Measurements from ENCODE around the gene FBXO11. TPM values are rescaled to one million over a fixed set of nuclear protein-coding genes. Genes with fewer than 3 reads are reported as not detected.
"Not testable (repeated sequence)": the region's sequence is repeated elsewhere in the genome, so short reads cannot be mapped to it uniquely, and the experiment has no call there.

FBXO11 gene
- total RNA-seq, 1 donor from 2014 or later: 15.1 TPM

DNA sequence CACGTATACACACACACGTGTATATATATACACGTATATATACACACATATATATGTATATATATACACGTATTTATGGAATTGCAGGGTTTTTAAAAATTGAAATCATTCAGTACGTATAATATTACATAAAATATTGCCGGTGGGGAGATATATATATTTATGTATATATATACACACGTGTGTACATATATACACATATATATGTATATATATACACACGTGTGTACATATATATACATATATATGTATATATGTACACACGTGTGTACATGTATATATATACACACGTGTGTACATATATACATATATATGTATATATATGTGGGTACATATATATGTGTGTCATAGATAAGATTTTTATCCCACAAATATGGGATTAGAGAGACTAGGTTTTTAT is 5.4 kb downstream of the FBXO11 start:
- no peak for DNase-seq (ENCODE audit: low spot score in 2 of 2)
- Histone ChIP-seq H3K27ac (no peak overlapping the region), H3K9me3 (no peaks in the 10 kb centered on the region), H3K4me3 (no peak overlapping the region), H3K4me1 (peaks cover 0 to 22% of the 10 kb centered on the region in 2 donors), H3K36me3 (no peaks in the 10 kb centered on the region), H3K27me3 (no peaks in the 10 kb centered on the region)
- TF ChIP-seq, protein P1, sequence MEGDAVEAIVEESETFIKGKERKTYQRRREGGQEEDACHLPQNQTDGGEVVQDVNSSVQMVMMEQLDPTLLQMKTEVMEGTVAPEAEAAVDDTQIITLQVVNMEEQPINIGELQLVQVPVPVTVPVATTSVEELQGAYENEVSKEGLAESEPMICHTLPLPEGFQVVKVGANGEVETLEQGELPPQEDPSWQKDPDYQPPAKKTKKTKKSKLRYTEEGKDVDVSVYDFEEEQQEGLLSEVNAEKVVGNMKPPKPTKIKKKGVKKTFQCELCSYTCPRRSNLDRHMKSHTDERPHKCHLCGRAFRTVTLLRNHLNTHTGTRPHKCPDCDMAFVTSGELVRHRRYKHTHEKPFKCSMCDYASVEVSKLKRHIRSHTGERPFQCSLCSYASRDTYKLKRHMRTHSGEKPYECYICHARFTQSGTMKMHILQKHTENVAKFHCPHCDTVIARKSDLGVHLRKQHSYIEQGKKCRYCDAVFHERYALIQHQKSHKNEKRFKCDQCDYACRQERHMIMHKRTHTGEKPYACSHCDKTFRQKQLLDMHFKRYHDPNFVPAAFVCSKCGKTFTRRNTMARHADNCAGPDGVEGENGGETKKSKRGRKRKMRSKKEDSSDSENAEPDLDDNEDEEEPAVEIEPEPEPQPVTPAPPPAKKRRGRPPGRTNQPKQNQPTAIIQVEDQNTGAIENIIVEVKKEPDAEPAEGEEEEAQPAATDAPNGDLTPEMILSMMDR (IDR thresholded peaks at IDR 0.05): no peak
- intact Hi-C loops (cut with DNase I): no loop called here

DNA sequence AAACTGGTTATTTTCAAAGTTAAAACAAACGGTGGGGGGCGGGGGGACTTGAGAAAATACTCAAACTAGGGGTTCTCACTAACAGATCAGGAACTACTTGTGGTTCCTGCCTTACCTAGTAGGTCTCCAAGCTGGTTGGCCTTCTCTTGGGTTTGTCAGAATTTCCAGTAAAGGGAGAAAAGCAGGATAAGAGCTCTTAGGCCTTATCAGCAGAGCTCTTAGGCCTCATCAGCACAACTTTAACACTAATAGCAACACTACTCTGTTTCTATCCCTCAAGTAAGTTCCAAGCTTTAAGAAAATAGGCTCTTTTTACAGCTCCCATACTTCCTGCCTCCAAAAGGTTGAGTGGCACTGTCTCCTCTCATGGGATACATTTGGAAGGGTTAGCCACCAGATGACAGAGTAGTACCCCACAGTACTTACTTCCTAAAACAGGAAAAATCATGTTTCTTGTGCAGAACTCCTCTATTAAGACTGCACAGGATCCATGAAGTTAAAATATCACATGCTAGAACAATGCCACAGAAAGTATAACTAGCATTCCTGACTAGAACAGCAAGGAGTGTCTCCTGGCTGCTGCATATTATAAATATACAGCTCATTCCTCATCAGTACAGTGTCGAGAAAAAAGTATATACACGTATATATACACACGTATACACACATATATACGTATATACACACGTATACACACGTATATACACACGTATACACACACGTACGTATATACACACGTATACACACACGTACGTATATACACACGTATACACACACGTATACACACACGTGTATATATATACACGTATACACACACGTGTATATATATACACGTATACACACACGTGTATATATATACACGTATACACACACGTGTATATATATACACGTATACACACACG is 6.1 kb downstream of the FBXO11 start:
- no peak for DNase-seq (ENCODE audit: low spot score in 2 of 2)
- intact Hi-C loops (cut with DNase I): no loop called here
- Histone ChIP-seq H3K4me1 (peaks cover 0 to 22% of the 10 kb centered on the region in 2 donors), H3K4me3 (no peak overlapping the region), H3K9me3 (no peaks in the 10 kb centered on the region), H3K27me3 (no peaks in the 10 kb centered on the region), H3K27ac (peak overlapping the region; percentile 43 to 65), H3K36me3 (no peaks in the 10 kb centered on the region)
- TF ChIP-seq, protein P1 (IDR thresholded peaks at IDR 0.05): no peak

DNA sequence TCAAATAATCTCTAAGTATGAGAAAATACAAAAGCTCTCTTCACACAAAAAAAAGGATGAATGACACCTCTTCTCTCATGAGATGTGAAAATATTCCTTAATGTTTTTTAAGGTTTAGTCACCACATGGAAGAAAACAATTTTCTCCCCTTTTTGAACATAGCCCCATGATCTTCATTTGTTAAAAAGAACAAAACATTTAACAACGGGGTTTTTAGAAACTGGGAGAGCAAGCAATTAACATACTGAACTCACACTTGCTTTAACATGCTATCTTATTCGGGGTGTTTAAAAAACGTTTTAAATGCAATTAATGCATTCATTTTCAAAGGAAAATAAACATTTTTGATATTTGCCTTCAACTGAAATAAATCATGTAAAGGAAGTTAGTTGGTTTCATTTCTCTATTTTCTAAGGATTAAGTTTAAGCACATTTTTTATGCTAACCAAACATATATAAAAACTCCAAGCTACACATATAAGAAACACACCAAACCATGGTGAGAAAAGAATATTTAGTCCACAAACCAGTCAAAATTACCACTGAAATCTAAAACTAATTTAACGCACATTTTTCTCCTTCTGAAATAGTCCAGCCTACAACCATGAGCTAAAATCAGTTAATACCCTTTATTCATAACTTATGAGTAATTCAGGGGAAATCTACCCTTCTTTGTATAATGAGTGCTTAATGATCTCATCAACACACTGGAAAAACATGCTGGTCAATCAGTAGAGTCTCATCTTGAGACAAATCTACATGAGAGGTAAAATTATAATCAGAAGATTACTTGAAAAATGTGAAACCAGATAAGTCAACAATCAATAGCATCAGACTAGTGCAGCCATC is 8.2 kb downstream of the FBXO11 start:
- no peak for DNase-seq (ENCODE audit: low spot score in 2 of 2)
- Histone ChIP-seq H3K4me3 (no peak overlapping the region), H3K27ac (no peak overlapping the region), H3K36me3 (no peaks in the 10 kb centered on the region), H3K9me3 (no peaks in the 10 kb centered on the region), H3K4me1 (peaks cover 0 to 25% of the 10 kb centered on the region in 2 donors), H3K27me3 (no peaks in the 10 kb centered on the region)
- intact Hi-C loops (cut with DNase I): no loop called here
- TF ChIP-seq, protein P1 (IDR thresholded peaks at IDR 0.05): no peak

DNA sequence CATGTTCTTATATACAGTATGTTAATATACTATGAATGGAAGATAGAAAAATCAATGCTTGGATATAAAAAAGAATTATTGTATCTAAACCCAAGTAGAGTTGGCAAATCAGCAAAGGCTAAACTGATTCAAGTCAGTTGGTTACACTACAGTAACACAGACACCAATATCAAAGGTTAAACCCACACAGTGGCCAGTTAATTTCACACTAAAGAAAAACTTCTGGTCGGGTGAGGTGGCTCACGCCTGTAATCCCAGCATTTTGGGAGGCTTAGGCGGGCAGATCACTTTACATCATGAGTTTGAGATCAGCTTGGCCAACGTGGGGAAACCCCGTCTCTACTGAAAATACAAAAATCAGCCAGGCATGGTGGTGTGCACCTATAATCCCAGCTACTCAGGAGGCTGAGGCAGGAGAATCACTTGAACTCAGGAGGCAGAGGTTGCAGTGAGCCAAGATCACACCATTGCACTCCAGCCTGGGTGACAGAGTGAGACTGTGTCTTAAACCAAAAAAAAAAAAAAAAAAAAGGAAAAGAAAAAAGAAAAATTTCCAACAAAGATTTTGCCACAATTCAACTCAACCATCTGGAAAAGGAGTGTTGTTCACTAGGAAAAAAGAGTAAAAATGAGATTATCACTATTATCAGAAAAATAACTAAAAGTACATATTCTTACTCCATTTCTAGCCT is 9.0 kb downstream of the FBXO11 start:
- H3K27me3 ChIP-seq; intact Hi-C loops (cut with DNase I); H3K36me3 ChIP-seq; H3K9me3 ChIP-seq; DNase-seq (ENCODE audit: low spot score in 2 of 2); H3K4me3 ChIP-seq; H3K27ac ChIP-seq: not testable (repeated sequence)
- peaks cover 0 to 23% of the 10 kb centered on the region in 2 donors for H3K4me1 ChIP-seq

DNA sequence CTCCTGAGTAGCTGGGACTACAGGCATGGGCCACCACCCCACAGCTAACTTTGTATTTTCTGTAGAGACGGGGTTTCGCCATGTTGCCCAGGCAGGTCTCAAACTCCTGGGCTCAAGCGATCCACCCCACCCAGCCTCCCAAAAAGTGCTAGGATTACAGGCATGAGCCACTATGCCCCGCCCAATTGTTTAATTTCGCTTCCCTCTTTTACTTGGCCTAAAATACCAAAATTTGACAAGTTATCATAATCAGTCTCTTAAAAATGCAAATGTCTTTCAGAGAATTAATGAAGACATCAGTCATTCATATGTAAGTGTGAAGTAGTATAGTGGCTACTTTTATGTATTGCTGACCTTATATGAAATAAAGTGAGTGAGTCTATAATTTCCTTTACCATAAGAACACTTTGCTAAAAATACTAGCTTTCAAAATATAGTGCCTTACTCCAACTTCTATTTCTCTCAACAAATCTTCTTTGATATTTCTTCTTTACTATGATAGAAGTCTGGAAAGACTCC is 9.8 kb downstream of the FBXO11 start:
- peaks cover 0 to 22% of the 10 kb centered on the region in 2 donors for H3K4me1 ChIP-seq
- no peaks in the 10 kb centered on the region for H3K9me3 ChIP-seq
- DNase-seq (ENCODE audit: low spot score in 2 of 2): no peak
- no peak overlapping the region for H3K27ac ChIP-seq
- H3K4me3 ChIP-seq: no peak overlapping the region
- intact Hi-C loops (cut with DNase I): no loop called here
- TF ChIP-seq, protein P1 (IDR thresholded peaks at IDR 0.05): no peak
- H3K36me3 ChIP-seq: no peaks in the 10 kb centered on the region
- no peaks in the 10 kb centered on the region for H3K27me3 ChIP-seq
